Stimulated activated CD4-positive, alpha-beta T cell treated with anti-CD3 and anti-CD28 coated beads, Interleukin-4, amount 100 ng/mL, for 1 hour (primary cell): ENCODE data around the gene EP300.
"Not testable (repeated sequence)": the region's sequence is repeated elsewhere in the genome, so short reads cannot be mapped to it uniquely, and the experiment has no call there.

Experiments
- DNase-seq: peaks from one replicate; pipeline ENCODE4 v3.0.0-alpha.2; 2020

The EP300 gene

GRCh38 chr22:41091132-41092022 is 1.0 kb upstream of the EP300 start:
- peak; percentile 99 for DNase-seq

DNA sequence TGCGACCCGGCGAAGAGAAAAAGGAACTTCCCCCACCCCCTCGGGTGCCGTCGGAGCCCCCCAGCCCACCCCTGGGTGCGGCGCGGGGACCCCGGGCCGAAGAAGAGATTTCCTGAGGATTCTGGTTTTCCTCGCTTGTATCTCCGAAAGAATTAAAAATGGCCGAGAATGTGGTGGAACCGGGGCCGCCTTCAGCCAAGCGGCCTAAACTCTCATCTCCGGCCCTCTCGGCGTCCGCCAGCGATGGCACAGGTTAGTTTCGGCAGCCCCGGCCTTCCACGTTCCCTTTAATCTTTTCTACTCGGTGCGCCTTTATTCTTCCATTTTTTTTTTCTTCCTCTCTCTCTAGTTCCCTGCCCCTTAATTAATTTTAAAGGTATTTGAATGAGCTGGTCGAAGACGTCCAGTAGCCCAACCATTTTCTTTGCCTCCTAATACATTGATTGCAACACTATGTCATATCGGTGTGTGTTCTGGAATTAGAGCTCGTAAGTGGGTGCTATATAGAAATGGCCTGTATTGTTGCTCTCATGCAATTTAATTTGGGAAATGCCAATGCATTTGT is 537 bp downstream of the EP300 start:
- no peak for DNase-seq

DNA sequence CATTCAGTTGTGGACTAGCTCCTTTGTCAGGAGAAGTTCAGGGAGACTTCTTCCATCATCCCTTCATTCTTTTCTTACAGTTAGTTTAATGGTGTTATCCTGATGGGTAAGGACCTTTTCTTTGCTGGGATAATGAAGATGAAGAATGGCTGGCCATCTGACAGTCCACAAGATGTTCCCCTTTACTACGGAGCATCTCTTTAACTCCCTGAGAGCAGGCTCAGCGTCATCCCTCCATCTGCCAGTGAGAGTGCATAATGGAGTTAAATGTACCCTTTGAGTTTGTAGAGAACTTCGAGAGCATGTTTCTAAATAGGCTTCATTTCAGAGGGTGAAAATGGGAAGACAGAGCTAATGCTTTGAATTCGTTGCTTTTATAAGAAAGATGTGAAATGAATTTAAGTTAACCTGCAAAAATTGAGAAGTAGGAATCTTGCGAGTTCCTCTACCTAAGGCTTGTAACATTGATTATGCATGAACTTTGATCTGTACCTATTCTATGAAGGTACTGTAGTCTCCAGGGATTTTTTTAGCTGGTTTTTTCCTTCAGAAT is 1.7 kb downstream of the EP300 start:
- no peak for DNase-seq

DNA sequence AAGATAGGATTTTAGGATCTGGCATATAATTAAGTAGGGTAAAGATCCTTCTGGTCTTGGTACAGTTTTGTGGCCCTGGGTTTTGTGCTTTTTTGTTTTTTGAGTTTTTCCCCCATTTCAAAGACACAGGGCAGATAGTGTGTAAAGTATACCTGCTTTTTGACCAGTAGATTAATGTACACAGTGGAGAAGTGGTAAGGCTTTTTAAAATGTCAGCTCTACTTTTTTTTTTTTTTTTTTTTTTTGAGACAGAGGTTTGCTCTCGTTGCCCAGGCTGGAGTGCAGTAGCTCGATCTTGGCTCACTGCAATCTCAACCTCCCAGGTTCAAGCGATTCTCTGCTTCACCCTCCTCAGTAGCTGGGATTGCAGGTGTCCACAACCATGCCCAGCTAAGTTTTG is 4.0 kb downstream of the EP300 start:
- DNase-seq = no peak

- no peak for DNase-seq
Observed at GRCh38 chr22:41096841-41097240, 4.4 kb downstream of the EP300 start.

DNA sequence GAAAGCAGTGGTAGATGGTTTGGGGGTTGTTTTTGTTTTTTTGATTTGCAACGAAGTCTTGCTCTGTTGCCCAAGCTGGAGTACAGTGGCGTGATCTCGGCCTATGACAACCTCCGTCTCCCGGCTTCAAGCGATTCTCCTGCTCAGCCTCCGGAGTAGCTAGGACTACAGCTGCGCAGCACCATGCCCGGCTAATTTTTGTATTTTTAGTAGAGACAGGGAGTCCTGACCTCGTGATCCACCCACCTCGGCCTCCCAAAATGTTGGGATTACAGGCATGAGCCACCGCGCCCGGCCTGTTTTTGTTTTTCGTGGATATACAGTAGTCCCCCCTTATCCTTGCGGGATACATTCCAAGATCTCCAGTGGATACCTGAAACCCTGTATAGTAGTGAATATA is 6.6 kb downstream of the EP300 start:
- DNase-seq = no peak

- DNase-seq = no peak
Observed at GRCh38 chr22:41106122-41106968, 14.0 kb downstream of the EP300 start.

DNA sequence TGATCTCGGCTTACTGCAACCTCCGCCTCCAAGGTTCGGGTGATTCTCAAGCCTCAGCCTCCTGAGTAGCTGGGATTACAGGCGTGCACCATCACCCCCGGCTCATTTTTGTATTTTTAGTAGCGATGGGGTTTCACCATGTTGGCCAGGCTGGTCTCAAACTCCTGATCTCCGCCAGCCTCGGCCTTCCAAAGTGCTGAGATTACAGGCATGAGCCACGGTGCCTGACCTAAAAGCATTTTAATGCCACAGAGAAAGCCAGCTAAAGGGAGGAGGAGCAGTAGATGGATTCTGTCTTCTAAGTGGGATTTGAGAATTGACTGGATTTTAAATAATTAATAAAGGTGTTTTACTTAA is 14.6 kb downstream of the EP300 start:
- DNase-seq = not testable (repeated sequence)

DNA sequence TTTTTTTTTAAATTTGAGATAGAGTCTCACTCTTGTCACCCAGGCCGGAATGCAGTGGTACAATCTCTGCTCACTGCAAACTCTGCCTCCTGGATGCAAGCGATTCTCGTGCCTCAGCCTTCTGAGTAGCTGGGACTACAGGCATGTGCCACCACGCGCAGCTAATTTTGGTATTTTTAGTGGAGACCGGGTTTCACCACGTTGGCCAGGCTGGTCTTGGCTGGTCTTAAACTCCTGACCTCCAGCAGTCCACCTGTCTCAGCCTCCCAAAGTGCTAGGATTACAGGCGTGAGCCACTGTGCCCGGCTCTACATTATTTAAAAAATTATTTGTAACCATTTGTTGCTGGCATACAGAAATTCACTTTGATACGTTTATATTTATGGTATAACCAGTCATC is 18.6 kb downstream of the EP300 start:
- DNase-seq = no peak

GRCh38 chr22:41116342-41116741 is 23.9 kb downstream of the EP300 start:
- no peak for DNase-seq

DNA sequence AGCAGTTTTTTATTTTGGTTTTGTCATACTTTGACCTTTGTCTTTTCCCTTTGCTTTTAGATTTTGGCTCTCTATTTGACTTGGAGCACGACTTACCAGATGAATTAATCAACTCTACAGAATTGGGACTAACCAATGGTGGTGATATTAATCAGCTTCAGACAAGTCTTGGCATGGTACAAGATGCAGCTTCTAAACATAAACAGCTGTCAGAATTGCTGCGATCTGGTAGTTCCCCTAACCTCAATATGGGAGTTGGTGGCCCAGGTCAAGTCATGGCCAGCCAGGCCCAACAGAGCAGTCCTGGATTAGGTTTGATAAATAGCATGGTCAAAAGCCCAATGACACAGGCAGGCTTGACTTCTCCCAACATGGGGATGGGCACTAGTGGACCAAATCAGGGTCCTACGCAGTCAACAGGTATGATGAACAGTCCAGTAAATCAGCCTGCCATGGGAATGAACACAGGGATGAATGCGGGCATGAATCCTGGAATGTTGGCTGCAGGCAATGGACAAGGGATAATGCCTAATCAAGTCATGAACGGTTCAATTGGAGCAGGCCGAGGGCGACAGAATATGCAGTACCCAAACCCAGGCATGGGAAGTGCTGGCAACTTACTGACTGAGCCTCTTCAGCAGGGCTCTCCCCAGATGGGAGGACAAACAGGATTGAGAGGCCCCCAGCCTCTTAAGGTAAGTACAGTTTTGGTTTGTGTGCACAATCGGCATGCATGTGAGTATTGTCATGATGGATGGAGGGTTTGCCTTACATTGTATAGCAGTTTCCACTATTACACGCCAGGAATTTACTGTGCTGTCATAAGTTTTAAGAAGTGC is 25.0 kb downstream of the EP300 start:
- no peak for DNase-seq

GRCh38 chr22:41123151-41123550 is 30.8 kb downstream of the EP300 start:
- no peak for DNase-seq

DNA sequence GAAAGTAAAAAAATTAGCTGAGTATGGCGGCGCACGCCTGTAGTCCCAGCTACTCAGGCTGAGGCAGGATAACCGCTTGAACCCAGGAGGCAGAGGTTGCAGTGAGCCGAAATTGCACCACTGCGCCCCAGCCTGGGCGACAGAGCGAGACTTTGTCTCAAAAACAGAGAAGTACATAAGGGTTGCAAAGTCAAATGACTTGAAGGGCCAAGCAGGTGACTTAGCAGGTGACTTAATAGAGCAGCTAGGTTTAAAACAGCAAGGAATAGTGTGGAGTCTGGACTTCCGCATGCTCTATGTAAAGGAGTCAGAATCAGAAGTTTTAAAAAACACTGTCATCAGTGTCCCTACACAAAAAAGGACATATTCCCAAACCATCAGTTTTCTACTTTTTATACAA is 31.7 kb downstream of the EP300 start:
- no peak for DNase-seq

DNA sequence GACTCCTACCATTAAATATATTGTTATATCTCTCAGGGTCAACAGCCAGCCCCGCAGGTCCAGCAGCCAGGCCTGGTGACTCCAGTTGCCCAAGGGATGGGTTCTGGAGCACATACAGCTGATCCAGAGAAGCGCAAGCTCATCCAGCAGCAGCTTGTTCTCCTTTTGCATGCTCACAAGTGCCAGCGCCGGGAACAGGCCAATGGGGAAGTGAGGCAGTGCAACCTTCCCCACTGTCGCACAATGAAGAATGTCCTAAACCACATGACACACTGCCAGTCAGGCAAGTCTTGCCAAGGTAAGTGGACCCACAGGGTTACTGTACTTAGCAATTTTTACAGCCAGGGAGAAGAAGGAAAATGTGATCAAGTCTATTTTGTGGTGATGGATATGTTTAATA is 35.1 kb downstream of the EP300 start:
- DNase-seq = no peak

GRCh38 chr22:41128606-41129005 is 36.2 kb downstream of the EP300 start:
- DNase-seq = no peak

- no peak for DNase-seq
Observed at GRCh38 chr22:41132550-41132949, 40.2 kb downstream of the EP300 start.

GRCh38 chr22:41140365-41140957 is 48.1 kb downstream of the EP300 start:
- no peak for DNase-seq

DNA sequence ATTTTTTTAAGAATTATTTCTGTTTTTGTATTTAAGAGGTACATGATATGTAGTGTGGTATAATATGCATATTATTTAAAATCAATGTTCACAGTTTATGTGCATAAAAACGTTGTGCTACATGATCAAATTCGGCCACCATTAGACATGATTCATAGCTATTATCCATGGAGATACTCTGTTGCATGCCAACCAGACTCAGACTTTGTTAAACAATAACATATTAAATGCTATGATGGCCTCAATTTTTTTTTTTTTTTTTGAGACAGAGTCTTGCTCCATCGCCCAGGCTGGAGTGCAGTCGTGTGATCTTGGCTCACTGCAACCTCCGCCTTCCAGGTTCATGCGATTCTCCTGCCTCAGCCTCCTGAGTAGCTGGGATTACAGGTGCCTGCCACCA is 53.5 kb downstream of the EP300 start:
- DNase-seq = not testable (repeated sequence)

DNA sequence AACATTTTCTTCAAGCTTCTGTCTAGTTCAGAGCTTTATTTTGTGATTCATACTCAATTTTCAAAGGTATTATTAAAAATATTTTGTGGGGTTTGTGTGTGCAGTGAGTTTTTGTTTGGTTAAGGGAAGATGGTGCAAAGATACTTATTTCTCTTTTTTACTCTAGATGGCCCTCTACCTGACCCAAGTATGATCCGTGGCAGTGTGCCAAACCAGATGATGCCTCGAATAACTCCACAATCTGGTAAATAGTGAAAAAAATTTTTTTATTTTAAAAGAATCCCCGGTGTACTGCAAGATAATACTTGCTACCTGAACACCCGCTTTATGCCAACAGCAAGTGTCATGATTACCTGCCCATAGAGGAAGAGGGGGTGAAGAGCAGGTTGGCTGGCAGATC is 54.2 kb downstream of the EP300 start:
- DNase-seq = no peak

DNA sequence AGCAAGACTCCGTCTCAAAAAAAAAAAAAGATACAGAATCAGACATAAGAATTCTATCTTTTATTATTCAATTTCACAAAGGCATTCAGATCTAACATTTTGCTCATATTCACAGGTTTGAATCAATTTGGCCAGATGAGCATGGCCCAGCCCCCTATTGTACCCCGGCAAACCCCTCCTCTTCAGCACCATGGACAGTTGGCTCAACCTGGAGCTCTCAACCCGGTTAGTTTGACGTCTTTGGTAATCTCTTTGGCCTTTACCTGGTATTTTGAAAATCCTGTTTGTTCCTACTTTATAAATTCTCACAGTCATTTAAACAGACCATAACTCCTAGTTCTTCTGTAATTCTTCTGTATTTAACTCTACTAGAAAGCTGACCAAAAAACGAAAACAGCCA is 55.3 kb downstream of the EP300 start:
- no peak for DNase-seq

- no peak for DNase-seq
Observed at GRCh38 chr22:41152902-41153301, 60.5 kb downstream of the EP300 start.

DNA sequence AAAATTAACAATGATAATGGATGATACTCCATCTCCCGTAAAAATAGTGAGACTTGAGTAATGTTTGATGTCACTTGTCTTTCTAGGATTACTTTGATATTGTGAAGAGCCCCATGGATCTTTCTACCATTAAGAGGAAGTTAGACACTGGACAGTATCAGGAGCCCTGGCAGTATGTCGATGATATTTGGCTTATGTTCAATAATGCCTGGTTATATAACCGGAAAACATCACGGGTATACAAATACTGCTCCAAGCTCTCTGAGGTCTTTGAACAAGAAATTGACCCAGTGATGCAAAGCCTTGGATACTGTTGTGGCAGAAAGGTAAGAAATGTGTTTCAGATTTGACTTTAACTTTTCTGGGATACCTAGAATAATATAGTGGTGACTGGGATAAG is 64.7 kb downstream of the EP300 start:
- DNase-seq = no peak
